Right ventricle myocardium superior (tissue), 1 donor: Measurements from ENCODE around the gene AJAP1. TPM values are rescaled to one million over a fixed set of nuclear protein-coding genes. Genes with fewer than 3 reads are reported as not detected.

Experiments
- ATAC-seq: fragments of 200-7000 bp; cut with Tn5 transposase; one replicate; pipeline ENCODE4 v1.9.1; 2020; ENCODE audit warnings: mild to moderate bottlenecking; ENCODE audit not compliant: poor library complexity
- DNase-seq: peaks from one replicate; pipeline ENCODE4 v3.0.0-alpha.2; 2020
- intact Hi-C: fragments of 100-400 bp; cut with DNase I; formaldehyde crosslinking; loops from one replicate; pipeline ENCODE4 v1.11.2; 2022
- total RNA-seq: library from RNA; stranded (reverse); fragmentation: NEBNext Ultra II Directional; extraction: Animal tissue kit (Norgen Biotek cat#: 25700); gene quantifications from one replicate; pipeline ENCODE4 v1.2.1, GENCODE V29; 2021
- donor health status: DM: no; HTN: yes; CAD: no; lungs with severe emphysema.

Gene AJAP1
- total RNA-seq, 1 donor from 2014 or later, result 0.05 TPM

GRCh38 chr1:4626560-4627319 lies 27.7 kb upstream of the AJAP1 start:
- DNase-seq (no peak), ATAC-seq (peak; percentile 51)
- intact Hi-C loops, result no loop called here

- intact Hi-C loops, result no loop called here
- no peak for ATAC-seq
- DNase-seq, result no peak
Observed at GRCh38 chr1:4627353-4627752, 27.1 kb upstream of the AJAP1 start.

- no peak for DNase-seq
- ATAC-seq, result no peak
- intact Hi-C loops, result no loop called here
Observed at GRCh38 chr1:4628992-4629391, 25.4 kb upstream of the AJAP1 start.

GRCh38 chr1:4630561-4630960 lies 23.8 kb upstream of the AJAP1 start:
- DNase-seq (no peak), ATAC-seq (no peak)
- intact Hi-C loops, result no loop called here

- ATAC-seq (no peak), DNase-seq (no peak)
- intact Hi-C loops, result no loop called here
Observed at GRCh38 chr1:4631321-4631720, 23.1 kb upstream of the AJAP1 start.

- DNase-seq (no peak), ATAC-seq (no peak)
Observed at GRCh38 chr1:4633346-4633745, 21.1 kb upstream of the AJAP1 start.

GRCh38 chr1:4634156-4634792 lies 20.1 kb upstream of the AJAP1 start:
- no peak for ATAC-seq
- DNase-seq, result no peak
- intact Hi-C loops, result no loop called here

More at GRCh38 chr1:4633346-4633745, 21.1 kb upstream of the AJAP1 start:
- intact Hi-C loops, result no loop called here

- DNase-seq (no peak), ATAC-seq (no peak)
- intact Hi-C loops, result no loop called here
Observed at GRCh38 chr1:4634793-4635406, 19.5 kb upstream of the AJAP1 start.

- DNase-seq (no peak), ATAC-seq (no peak)
- intact Hi-C loops, result no loop called here
Observed at GRCh38 chr1:4636186-4636585, 18.2 kb upstream of the AJAP1 start.

GRCh38 chr1:4636644-4637380 lies 17.6 kb upstream of the AJAP1 start:
- DNase-seq, result no peak
- ATAC-seq, result no peak
- intact Hi-C loops, result no loop called here

GRCh38 chr1:4637616-4638344 lies 16.6 kb upstream of the AJAP1 start:
- ATAC-seq (no peak), DNase-seq (no peak)
- intact Hi-C loops, result no loop called here

- DNase-seq, result no peak
- intact Hi-C loops, result no loop called here
Observed at GRCh38 chr1:4638345-4638729, 16.1 kb upstream of the AJAP1 start.

GRCh38 chr1:4640931-4641330 lies 13.5 kb upstream of the AJAP1 start:
- intact Hi-C loops, result no loop called here

More at GRCh38 chr1:4638345-4638729, 16.1 kb upstream of the AJAP1 start:
- ATAC-seq, result no peak

GRCh38 chr1:4647391-4647790 lies 7.0 kb upstream of the AJAP1 start:
- intact Hi-C loops, result no loop called here
- no peak for ATAC-seq

More at GRCh38 chr1:4640931-4641330, 13.5 kb upstream of the AJAP1 start:
- no peak for DNase-seq
- no peak for ATAC-seq

GRCh38 chr1:4648657-4649056 lies 5.8 kb upstream of the AJAP1 start:
- no peak for ATAC-seq
- intact Hi-C loops, result no loop called here
- DNase-seq, result no peak

More at GRCh38 chr1:4647391-4647790, 7.0 kb upstream of the AJAP1 start:
- DNase-seq, result no peak

- intact Hi-C loops, result no loop called here
- ATAC-seq (no peak), DNase-seq (no peak)
Observed at GRCh38 chr1:4650481-4650880, 3.9 kb upstream of the AJAP1 start.

- DNase-seq (no peak), ATAC-seq (no peak)
- intact Hi-C loops, result no loop called here
Observed at GRCh38 chr1:4650981-4651380, 3.4 kb upstream of the AJAP1 start.

- intact Hi-C loops, result no loop called here
- ATAC-seq, result peak; percentile 81
- peak; percentile 68 for DNase-seq
Observed at GRCh38 chr1:4652631-4653327, 1.6 kb upstream of the AJAP1 start.
